ENCODE results near the gene RBM4. TPM values are rescaled to one million over a fixed set of nuclear protein-coding genes. Genes with fewer than 3 reads are reported as not detected.

Gene RBM4
- total and polyA plus RNA-seq, 9 of the 15 experiments (the other 6 are each of a cell fraction or from before 2014, with no cell fraction given) = 81.6 to 233 (median 122) TPM

GRCh38 chr11:66638177-66639065 is at the start of gene RBM4 (continued):
- TF ChIP-seq HBP1 (CRISPR knock-in tag; IDR thresholded peaks at IDR 0.05) (0 out of 2 replicates have a peak, but pooled peaks have one; percentile 44), ZNF583 (CRISPR knock-in tag; IDR thresholded peaks at IDR 0.05) (0 out of 2 replicates have a peak, but pooled peaks have one; percentile 42), FOXJ3 (CRISPR knock-in tag; IDR thresholded peaks at IDR 0.05) (no peak), ZNF354B (CRISPR knock-in tag; IDR thresholded peaks at IDR 0.05) (no peak), ZC3H11A (IDR thresholded peaks at IDR 0.05; ENCODE audit: low read depth, low read length) (peak; percentile 68; the same call in 1 of the 2 replicates), HMG20A (CRISPR knock-in tag; conservative IDR thresholded peaks at IDR 0.05) (no peak), BACH1 (tag; IDR thresholded peaks at IDR 0.05) (no peak), CREM (IDR thresholded peaks at IDR 0.05; ENCODE audit: low read depth) (peak; percentile 71), ZKSCAN8 (CRISPR knock-in tag; IDR thresholded peaks at IDR 0.05) (no peak), ZSCAN32 (CRISPR knock-in tag; IDR thresholded peaks at IDR 0.05) (no peak), MAZ (CRISPR knock-in tag; conservative IDR thresholded peaks at IDR 0.05 in 1 of 2, IDR thresholded peaks at IDR 0.05 in 1 of 2) (peak in 1 of 2 experiments; percentile 44; a peak in 1 of 4 replicates), FOXK2 (conservative IDR thresholded peaks at IDR 0.05 in 1 of 2, IDR thresholded peaks at IDR 0.05 in 1 of 2; ENCODE audit: low read depth in 2 of 2) (peak in 1 of 2 experiments; percentile 26; a peak in 1 of 4 replicates), ZZZ3 (IDR thresholded peaks at IDR 0.05) (no peak), DIDO1 (tag; IDR thresholded peaks at IDR 0.05; ENCODE audit: low read depth) (no peak), EZH2 (IDR thresholded peaks at IDR 0.05; ENCODE audit: borderline replicate concordance, low read depth, low read length) (no peak), CREB3L1 (IDR thresholded peaks at IDR 0.05; ENCODE audit: borderline replicate concordance, low read depth) (peak; percentile 63; the same call in 1 of the 2 replicates), SFPQ (IDR thresholded peaks at IDR 0.05; ENCODE audit: low read depth, low read length) (no peak), HLTF (IDR thresholded peaks at IDR 0.05) (peak; percentile 78), SMARCB1 (IDR thresholded peaks at IDR 0.05; ENCODE audit: insufficient read length, low read depth) (no peak), SIN3A (IDR thresholded peaks at IDR 0.05; ENCODE audit: borderline replicate concordance in 2 of 2, control insufficient read depth in 1 of 2, low read depth in 2 of 2, low read length in 2 of 2) (peak in 1 of 2 experiments; percentile 65; a peak in 1 of 4 replicates)
- TF ChIP-seq, protein P1, sequence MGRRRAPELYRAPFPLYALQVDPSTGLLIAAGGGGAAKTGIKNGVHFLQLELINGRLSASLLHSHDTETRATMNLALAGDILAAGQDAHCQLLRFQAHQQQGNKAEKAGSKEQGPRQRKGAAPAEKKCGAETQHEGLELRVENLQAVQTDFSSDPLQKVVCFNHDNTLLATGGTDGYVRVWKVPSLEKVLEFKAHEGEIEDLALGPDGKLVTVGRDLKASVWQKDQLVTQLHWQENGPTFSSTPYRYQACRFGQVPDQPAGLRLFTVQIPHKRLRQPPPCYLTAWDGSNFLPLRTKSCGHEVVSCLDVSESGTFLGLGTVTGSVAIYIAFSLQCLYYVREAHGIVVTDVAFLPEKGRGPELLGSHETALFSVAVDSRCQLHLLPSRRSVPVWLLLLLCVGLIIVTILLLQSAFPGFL (CRISPR knock-in tag; IDR thresholded peaks at IDR 0.05) = no peak
